K562 (cell line): ENCODE results near the gene PRF1. TPM values are rescaled to one million over a fixed set of nuclear protein-coding genes. Genes with fewer than 3 reads are reported as not detected.

ENCODE experiments used
- ARID2 ChIP-seq: fragments of 450-650 bp; IDR thresholded peaks from 2 replicates; pipeline ENCODE4 v1.6.1; 2017; ENCODE audit warnings: antibody characterized with exemption, mild to moderate bottlenecking
- BRF1 ChIP-seq: IDR thresholded peaks from 3 replicates; pipeline ENCODE4 v1.6.1; 2011; ENCODE audit warnings: borderline replicate concordance, mild to moderate bottlenecking; ENCODE audit not compliant: insufficient read length; ENCODE audit errors: extremely low read depth
- CBFA2T2 ChIP-seq: fragments of 450-650 bp; conservative IDR thresholded peaks from 2 replicates; pipeline ENCODE4 v1.6.1; 2017; ENCODE audit warnings: mild to moderate bottlenecking
- CBX1 ChIP-seq: sonication (generic); IDR thresholded peaks from 2 replicates; pipeline ENCODE4 v1.6.1; 2016; ENCODE audit warnings: antibody characterized with exemption, low read depth, mild to moderate bottlenecking
- CBX3 ChIP-seq, 2 experiments: IDR thresholded peaks; 1 replicate in 1 of 2; 2 replicates in 1 of 2; pipeline ENCODE4 v1.6.1; 2012; ENCODE audit warnings: inconsistent platforms in 2 of 2, low read length in 2 of 2, borderline replicate concordance in 1 of 2, control low read depth in 1 of 2
- FOXA3 ChIP-seq, 2 experiments: fragments of 450-650 bp in 1 of 2; sonication (generic) in 1 of 2; formaldehyde crosslinking; IDR thresholded peaks in 1 of 2; conservative IDR thresholded peaks in 1 of 2; 2 replicates each; pipeline versions ENCODE4 v1.4.0 to v1.8.0; 2020 to 2022; ENCODE audit warnings: mild to moderate bottlenecking in 2 of 2, missing genetic modification reagents in 1 of 2
- GATAD2B ChIP-seq: fragments of 450-650 bp; IDR thresholded peaks from 2 replicates; pipeline ENCODE4 v1.6.1; 2017; ENCODE audit warnings: mild to moderate bottlenecking, borderline replicate concordance
- KAT7 ChIP-seq: sonication (generic); formaldehyde crosslinking; IDR thresholded peaks from 2 replicates; pipeline ENCODE4 v1.8.0; 2022; ENCODE audit warnings: missing genetic modification reagents, mild to moderate bottlenecking, borderline replicate concordance
- KHSRP ChIP-seq: fragments of 450-650 bp; IDR thresholded peaks from 2 replicates; pipeline ENCODE4 v1.6.1; 2017
- NFYB ChIP-seq: IDR thresholded peaks from 2 replicates; pipeline ENCODE4 v1.6.1; 2011; ENCODE audit warnings: mild to moderate bottlenecking, moderate library complexity; ENCODE audit not compliant: insufficient read length; ENCODE audit errors: extremely low read depth
- RAD51 ChIP-seq: fragments of 450-650 bp; IDR thresholded peaks from 2 replicates; pipeline ENCODE4 v1.7.1; 2016; ENCODE audit warnings: low read depth, mild to moderate bottlenecking, borderline replicate concordance
- SNIP1 ChIP-seq: fragments of 450-650 bp; IDR thresholded peaks from 2 replicates; pipeline ENCODE4 v1.7.1; 2017; ENCODE audit warnings: low read depth, mild to moderate bottlenecking
- ZNF121 ChIP-seq: sonication (generic); formaldehyde crosslinking; conservative IDR thresholded peaks from 2 replicates; pipeline ENCODE4 v1.8.0; 2022; ENCODE audit warnings: missing genetic modification reagents
- polyA plus RNA-seq, 8 experiments: library from polyadenylated mRNA; depleted of rRNA in 4 of 8; stranded (reverse) in 5 of 8; unstranded in 3 of 8; fragments of >200 nt; fragmentation: Nextera tagmentation in 2 of 8; fragmentation: Illumina TruSeq in 1 of 8; extraction: Ambion mirVana in 2 of 8; extraction: Trizol in 1 of 8; gene quantifications; 2 replicates each; pipeline versions ENCODE4 v1.2.1 to v1.2.3, GENCODE V29; 2011 to 2014; ENCODE audit warnings: inconsistent platforms in 1 of 8, missing spikeins in 1 of 8
- total RNA-seq, 7 experiments: library from RNA; depleted of rRNA in 6 of 7; stranded (reverse); fragments of >200 nt in 6 of 7; fragmentation: Illumina TruSeq in 2 of 7; extraction: Trizol in 2 of 7; gene quantifications; 2 replicates each; pipeline versions ENCODE4 v1.2.1 to v1.2.3, GENCODE V29; 2011 to 2021; ENCODE audit warnings: low replicate concordance in 1 of 7
- TF ChIP-seq, protein P1 (sequence below): fragments of 450-650 bp; IDR thresholded peaks from 2 replicates; pipeline ENCODE4 v1.6.1; 2016
- TF ChIP-seq, protein P2 (sequence below): fragments of 450-650 bp; formaldehyde crosslinking; IDR thresholded peaks from 2 replicates; pipeline ENCODE4 v1.4.0; 2020; ENCODE audit warnings: mild to moderate bottlenecking, moderate library complexity
- TF ChIP-seq, protein P3 (sequence below): sonication (generic); formaldehyde crosslinking; IDR thresholded peaks from 2 replicates; pipeline ENCODE4 v1.9.0; 2022; ENCODE audit warnings: mild to moderate bottlenecking, missing genetic modification reagents

PRF1 gene
- total and polyA plus RNA-seq, 9 of the 15 experiments (the other 6 are each of a cell fraction or from before 2014, with no cell fraction given) = 3.8 to 8.6 (median 6.3) TPM

DNA sequence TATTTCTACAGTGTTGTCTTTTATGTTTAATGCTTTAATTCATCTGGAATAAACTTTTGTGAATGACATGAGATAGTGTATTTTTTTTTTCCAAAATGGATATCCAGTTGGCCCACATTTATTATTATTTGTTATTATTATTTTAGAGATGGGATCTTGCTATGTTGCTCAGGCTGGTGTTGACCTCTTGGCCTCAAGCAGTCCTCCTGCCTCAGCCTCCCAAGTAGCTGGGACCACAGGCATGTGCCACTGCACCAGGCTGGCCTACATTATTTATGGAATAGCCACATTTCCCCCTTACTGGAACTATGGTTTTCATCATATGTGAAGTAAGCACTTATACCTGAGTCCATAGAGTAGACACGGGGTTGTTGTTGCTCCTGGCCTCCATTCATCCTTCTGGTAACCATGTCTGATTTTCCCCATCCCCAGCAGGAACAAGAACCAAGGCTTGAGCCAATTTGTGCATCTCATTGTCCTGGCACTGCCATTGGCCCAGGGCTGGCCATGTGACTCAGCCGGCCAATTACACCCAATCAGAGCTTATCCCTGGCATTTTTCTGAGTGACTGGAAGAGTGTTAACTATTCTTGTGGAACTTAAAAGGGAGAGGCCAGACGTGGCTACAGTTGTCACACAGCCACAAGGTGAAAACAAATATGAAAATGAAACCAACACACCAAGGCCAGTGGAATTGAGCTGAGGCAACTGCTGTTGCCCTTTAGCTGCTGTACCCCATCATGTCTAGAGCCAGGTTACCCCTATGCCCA, 23.1 kb downstream of the PRF1 start (continued):
- TF ChIP-seq RAD51 (peak; percentile 93), NFYB (peak; percentile 85), KHSRP (no peak), KAT7 (CRISPR knock-in tag) (0 out of 2 replicates have a peak, but pooled peaks have one; percentile 7), ARID2 (no peak), CBX1 (0 out of 2 replicates have a peak, but pooled peaks have one; percentile 49), FOXA3 (CRISPR knock-in tag; conservative IDR thresholded peaks at IDR 0.05 in 1 of 2, IDR thresholded peaks at IDR 0.05 in 1 of 2) (0 out of 4 replicates have a peak, but pooled peaks of 1 of the 2 experiments have one; percentile 26), SNIP1 (no peak), ZNF121 (CRISPR knock-in tag) (peak; percentile 94), BRF1 (no peak), GATAD2B (no peak), CBX3 (IDR thresholded peaks at IDR 0.05; ENCODE audit: borderline replicate concordance in 1 of 2, low read length in 2 of 2) (peak in 1 of 2 experiments; percentile 34; a peak in 1 of 3 replicates), CBFA2T2 (peak; percentile 38)
- TF ChIP-seq, protein P1, sequence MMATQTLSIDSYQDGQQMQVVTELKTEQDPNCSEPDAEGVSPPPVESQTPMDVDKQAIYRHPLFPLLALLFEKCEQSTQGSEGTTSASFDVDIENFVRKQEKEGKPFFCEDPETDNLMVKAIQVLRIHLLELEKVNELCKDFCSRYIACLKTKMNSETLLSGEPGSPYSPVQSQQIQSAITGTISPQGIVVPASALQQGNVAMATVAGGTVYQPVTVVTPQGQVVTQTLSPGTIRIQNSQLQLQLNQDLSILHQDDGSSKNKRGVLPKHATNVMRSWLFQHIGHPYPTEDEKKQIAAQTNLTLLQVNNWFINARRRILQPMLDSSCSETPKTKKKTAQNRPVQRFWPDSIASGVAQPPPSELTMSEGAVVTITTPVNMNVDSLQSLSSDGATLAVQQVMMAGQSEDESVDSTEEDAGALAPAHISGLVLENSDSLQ = peak; percentile 21; the same call in 1 of the 2 replicates
- TF ChIP-seq, protein P2, sequence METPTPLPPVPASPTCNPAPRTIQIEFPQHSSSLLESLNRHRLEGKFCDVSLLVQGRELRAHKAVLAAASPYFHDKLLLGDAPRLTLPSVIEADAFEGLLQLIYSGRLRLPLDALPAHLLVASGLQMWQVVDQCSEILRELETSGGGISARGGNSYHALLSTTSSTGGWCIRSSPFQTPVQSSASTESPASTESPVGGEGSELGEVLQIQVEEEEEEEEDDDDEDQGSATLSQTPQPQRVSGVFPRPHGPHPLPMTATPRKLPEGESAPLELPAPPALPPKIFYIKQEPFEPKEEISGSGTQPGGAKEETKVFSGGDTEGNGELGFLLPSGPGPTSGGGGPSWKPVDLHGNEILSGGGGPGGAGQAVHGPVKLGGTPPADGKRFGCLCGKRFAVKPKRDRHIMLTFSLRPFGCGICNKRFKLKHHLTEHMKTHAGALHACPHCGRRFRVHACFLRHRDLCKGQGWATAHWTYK (CRISPR knock-in tag) = 0 out of 2 replicates have a peak, but pooled peaks have one; percentile 53
- TF ChIP-seq, protein P3, sequence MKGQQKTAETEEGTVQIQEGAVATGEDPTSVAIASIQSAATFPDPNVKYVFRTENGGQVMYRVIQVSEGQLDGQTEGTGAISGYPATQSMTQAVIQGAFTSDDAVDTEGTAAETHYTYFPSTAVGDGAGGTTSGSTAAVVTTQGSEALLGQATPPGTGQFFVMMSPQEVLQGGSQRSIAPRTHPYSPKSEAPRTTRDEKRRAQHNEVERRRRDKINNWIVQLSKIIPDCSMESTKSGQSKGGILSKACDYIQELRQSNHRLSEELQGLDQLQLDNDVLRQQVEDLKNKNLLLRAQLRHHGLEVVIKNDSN (CRISPR knock-in tag) = peak; percentile 98
